Measurements from ENCODE around the gene PTPRZ1.

Gene PTPRZ1

DNA sequence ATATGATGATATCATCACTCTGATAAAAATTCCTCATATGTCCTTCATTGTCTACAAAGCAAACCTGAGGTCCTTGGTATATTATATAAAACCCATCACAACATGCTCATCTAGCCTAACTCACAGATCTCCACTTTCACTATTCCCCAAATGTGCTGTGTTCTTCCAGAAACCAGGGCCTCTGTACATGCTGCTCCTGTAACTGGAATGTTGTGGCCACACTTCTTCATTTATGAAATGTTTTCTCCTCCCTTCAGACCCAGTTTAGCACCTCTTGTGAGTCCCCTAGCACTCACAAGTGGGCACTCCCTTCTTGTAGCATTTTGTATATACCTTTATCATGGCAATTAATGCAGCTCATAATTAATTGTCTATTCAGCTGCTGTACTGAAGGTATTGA lies 209.2 kb downstream of the PTPRZ1 start:
- Histone ChIP-seq H3K4me1 (ENCODE audit: insufficient read depth, low read length) (peaks cover 22% of the 10 kb centered on the region), H3K36me3 (ENCODE audit: insufficient read depth, low read length) (peaks cover 61% of the 10 kb centered on the region)

DNA sequence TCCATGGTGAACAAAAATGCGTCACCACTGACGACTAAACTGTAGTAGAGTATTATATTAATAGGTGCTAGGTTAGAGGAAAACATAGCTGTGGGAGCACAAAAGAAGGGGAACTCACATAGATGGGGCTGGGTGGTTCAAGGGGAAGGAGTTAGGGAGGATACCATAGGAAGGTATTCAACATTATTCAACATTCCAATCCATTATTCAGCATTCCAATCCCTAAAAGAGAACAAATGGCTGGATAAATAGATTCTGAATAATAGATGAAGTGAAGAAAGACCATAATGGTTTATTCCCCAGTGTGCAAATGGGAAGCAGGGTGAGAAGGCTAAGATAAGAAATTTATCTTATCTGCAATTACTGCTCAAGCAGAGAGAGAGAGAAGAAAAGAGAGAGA lies 209.7 kb downstream of the PTPRZ1 start:
- Histone ChIP-seq H3K27me3 (ENCODE audit: insufficient read depth, low read length) (no peaks in the 10 kb centered on the region), H2AFZ (ENCODE audit: low read depth, low read length) (no peak overlapping the region)

More for the DNA sequence above, 209.2 kb downstream of the PTPRZ1 start:
- no peak overlapping the region for H2AFZ ChIP-seq (ENCODE audit: low read depth, low read length)
- no peak overlapping the region for H3K4me3 ChIP-seq (ENCODE audit: low read length)
- H3K9me3 ChIP-seq (ENCODE audit: low read length): peaks cover 11% of the 10 kb centered on the region
- no peaks in the 10 kb centered on the region for H3K27me3 ChIP-seq (ENCODE audit: insufficient read depth, low read length)

DNA sequence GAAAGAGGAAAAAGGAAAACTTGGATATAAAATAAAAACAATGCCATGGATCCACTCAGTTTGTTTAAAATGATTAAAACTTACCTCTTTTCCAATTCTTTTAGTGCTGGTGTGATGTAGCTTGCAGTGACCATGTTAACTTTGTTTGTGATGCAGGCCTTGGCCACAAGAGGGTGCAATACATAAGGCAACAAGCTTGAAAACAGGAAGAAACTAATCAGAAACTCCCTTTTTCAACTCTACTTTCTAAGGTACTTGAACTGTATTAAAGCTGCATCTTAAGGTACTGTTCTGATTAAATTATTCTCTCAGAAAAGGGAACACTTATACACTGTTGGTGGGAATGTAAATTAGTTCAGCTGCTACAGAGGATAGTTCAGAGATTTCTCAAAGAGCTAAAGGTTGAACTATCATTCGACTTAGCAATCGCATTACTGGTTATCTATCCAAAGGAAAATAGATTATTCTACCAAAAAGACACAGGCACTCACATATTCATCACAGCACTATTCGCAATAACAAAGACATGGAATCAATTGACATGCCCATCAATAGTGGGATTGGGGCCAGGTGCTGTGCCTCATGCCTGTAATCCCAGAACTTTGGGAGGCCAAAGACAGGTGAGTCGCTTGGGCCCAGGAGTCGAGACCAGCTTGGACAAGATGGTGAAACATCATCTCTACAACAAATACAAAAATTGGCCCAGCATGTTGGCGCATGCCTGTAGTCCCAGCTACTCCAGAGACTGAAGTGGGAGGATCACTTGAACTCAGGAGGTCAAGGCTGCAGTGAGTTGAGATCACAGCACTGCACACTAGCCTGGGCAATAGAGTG lies 220.2 kb downstream of the PTPRZ1 start:
- Histone ChIP-seq H3K9me3 (ENCODE audit: low read length) (no peaks in the 10 kb centered on the region), H2AFZ (ENCODE audit: low read depth, low read length) (no peak overlapping the region), H3K36me3 (ENCODE audit: insufficient read depth, low read length) (peaks cover 32% of the 10 kb centered on the region), H3K4me1 (ENCODE audit: insufficient read depth, low read length) (no peaks in the 10 kb centered on the region), H3K4me3 (ENCODE audit: low read length) (no peak overlapping the region), H3K27me3 (ENCODE audit: insufficient read depth, low read length) (no peaks in the 10 kb centered on the region)

More for the DNA sequence above, 209.7 kb downstream of the PTPRZ1 start:
- Histone ChIP-seq H3K9me3 (ENCODE audit: low read length) (peaks cover 11% of the 10 kb centered on the region), H3K4me1 (ENCODE audit: insufficient read depth, low read length) (peaks cover 22% of the 10 kb centered on the region), H3K36me3 (ENCODE audit: insufficient read depth, low read length) (peaks cover 56% of the 10 kb centered on the region), H3K4me3 (ENCODE audit: low read length) (no peak overlapping the region)

DNA sequence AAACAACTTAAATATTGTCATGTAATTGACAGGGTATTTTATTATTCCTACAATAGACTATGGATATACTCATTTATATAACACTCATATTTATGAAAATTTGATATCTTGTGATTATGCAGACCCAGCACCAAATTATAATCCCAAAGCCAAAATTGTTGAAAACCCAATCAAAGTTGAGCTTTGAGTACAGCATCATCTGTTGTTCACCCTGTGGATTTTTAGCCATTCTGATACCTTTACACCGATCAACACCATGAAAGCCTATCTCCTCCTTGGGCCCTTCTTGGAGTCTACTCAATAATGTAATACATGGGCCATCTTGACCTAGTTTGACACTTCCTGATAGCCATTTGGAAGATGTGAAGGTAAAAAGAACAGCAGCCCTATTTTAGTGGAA lies 221.6 kb downstream of the PTPRZ1 start:
- Histone ChIP-seq H2AFZ (ENCODE audit: low read depth, low read length) (no peak overlapping the region), H3K36me3 (ENCODE audit: insufficient read depth, low read length) (peaks cover 32% of the 10 kb centered on the region), H3K9me3 (ENCODE audit: low read length) (no peaks in the 10 kb centered on the region), H3K4me1 (ENCODE audit: insufficient read depth, low read length) (no peaks in the 10 kb centered on the region), H3K27me3 (ENCODE audit: insufficient read depth, low read length) (no peaks in the 10 kb centered on the region), H3K4me3 (ENCODE audit: low read length) (no peak overlapping the region)

DNA sequence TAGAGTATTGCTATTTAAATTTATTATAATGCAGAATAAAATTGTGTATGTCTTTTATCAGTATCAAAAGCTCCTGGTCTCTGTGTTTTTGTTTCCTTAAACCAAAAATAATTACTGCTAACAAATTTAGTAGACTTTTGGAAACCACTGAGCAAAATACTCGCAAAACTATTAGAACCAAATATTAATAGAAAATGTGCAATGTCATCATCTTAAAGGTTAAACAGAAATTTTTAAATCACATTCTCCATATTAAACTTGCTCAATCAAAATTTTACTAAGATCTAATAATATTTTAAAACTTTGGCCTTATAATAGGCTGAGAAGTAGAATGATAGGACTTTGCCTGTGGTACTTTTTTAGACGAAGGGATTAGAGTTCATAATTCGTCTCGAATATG lies 222.7 kb downstream of the PTPRZ1 start:
- Histone ChIP-seq H3K9me3 (ENCODE audit: low read length) (no peaks in the 10 kb centered on the region), H2AFZ (ENCODE audit: low read depth, low read length) (no peak overlapping the region), H3K36me3 (ENCODE audit: insufficient read depth, low read length) (peaks cover 33% of the 10 kb centered on the region), H3K27me3 (ENCODE audit: insufficient read depth, low read length) (no peaks in the 10 kb centered on the region), H3K4me1 (ENCODE audit: insufficient read depth, low read length) (no peaks in the 10 kb centered on the region), H3K4me3 (ENCODE audit: low read length) (no peak overlapping the region)

DNA sequence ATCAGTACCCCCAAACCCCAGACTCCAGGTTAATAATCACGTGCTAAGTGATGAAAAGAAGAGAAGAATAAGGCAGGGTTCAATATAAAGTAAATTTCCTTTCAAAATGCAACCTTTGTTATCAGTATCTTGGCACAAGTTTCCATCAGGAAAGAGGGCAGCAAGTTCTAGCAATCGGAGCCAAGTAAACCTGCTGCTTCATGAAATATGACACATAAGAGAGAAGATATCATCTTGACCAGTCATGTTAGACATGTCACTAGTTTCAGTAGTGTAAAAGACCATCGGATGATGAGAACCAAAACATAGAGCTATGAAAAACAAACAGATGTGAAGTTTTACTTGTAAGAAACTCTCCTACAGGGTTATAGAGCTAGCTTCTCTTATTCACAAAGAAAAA lies 227.1 kb downstream of the PTPRZ1 start:
- no peak overlapping the region for H3K4me3 ChIP-seq (ENCODE audit: low read length)
- peaks cover 37% of the 10 kb centered on the region for H3K36me3 ChIP-seq (ENCODE audit: insufficient read depth, low read length)

DNA sequence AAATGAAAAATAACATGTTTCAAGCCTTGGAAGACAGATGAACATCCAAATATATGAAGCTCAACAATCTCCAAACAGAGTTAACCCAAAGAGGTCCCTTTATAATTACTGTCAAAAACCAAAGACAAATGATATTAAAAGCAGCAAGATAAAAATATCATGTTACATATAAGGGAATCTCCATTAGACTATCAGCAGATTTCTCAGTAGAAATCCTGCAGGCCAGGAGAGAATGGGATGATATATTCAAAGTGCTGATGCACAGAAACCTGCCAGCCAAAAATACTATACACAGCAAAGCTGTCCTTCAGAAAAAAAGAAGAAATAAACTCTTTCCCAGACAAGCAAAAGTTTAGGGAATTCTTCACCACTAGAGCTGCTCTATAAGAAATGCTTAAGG lies 230.1 kb downstream of the PTPRZ1 start:
- Histone ChIP-seq H3K36me3 (ENCODE audit: insufficient read depth, low read length) (peaks cover 34% of the 10 kb centered on the region), H3K4me1 (ENCODE audit: insufficient read depth, low read length) (no peaks in the 10 kb centered on the region), H3K27me3 (ENCODE audit: insufficient read depth, low read length) (no peaks in the 10 kb centered on the region), H3K4me3 (ENCODE audit: low read length) (no peak overlapping the region), H2AFZ (ENCODE audit: low read depth, low read length) (no peak overlapping the region), H3K9me3 (ENCODE audit: low read length) (peaks cover 11% of the 10 kb centered on the region)

More for the DNA sequence above, 227.1 kb downstream of the PTPRZ1 start:
- Histone ChIP-seq H2AFZ (ENCODE audit: low read depth, low read length) (no peak overlapping the region), H3K4me1 (ENCODE audit: insufficient read depth, low read length) (no peaks in the 10 kb centered on the region), H3K9me3 (ENCODE audit: low read length) (peaks cover 7% of the 10 kb centered on the region), H3K27me3 (ENCODE audit: insufficient read depth, low read length) (no peaks in the 10 kb centered on the region)

All from neuron (in vitro differentiated cells).